NCI-H69 (cell line): ENCODE results near the gene MYO1D.
"Not testable (repeated sequence)": the region's sequence is repeated elsewhere in the genome, so short reads cannot be mapped to it uniquely, and the experiment has no call there.

Experiments used
- DNase-seq: peaks from one replicate; lab custom pipeline; 2025; lab: John Stamatoyannopoulos, UW

Gene MYO1D

DNA sequence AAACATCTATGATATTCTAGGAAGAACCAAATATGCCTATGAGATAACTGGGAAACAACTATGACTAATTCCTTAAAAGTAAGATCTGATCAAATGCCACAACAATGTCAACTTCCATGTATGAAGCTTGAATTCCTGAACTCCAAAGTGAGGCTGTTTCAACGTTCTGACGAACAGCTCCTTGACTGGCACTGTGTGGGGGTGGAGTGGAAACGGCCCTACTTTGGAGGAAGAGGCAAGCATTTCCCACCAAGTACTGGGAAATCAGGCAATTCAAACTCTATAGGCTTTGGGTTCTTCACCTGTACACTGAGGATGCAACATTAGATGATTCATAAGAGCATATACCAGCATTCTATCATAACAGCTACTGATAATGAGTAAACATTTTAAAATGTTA, 203.0 kb downstream of the MYO1D start:
- no peak for DNase-seq

DNA sequence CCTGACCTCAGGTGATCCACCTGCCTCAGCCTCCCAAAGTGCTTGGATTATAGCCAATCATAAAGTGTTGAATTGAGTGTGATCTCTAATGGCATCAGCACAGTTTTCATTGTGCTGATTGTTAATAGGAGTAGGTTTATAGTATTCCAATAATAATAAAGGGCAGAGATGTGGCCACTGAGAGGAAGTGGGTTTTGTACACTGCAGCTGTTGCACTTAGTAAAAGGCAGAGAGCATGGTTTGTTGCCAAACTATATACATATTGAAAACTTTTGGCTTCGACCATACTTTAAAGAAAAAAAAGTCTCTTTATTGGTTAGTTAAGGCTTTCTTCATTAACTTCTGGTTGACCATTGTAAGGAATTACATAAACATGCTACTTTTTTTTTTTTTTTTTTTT, 204.2 kb downstream of the MYO1D start:
- DNase-seq, result no peak

DNA sequence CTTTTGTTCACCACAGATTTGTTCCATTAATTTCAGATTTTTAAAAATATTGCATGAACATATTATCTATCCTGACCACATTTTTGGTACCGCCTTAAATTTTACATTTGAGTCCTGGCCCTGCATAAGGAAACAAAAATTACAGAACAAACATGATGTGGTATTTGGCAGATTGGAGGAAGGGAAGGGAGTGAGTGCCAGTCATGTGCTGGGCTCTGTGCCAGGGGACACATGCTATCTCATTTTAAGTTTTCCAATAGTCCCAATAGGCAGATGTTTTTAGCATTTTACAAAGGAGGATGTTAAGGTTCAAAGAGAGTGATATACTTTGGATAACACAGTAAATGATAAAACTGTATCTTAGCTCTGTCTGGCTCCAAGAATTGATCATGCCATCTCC, 205.0 kb downstream of the MYO1D start:
- DNase-seq, result peak; percentile 12

DNA sequence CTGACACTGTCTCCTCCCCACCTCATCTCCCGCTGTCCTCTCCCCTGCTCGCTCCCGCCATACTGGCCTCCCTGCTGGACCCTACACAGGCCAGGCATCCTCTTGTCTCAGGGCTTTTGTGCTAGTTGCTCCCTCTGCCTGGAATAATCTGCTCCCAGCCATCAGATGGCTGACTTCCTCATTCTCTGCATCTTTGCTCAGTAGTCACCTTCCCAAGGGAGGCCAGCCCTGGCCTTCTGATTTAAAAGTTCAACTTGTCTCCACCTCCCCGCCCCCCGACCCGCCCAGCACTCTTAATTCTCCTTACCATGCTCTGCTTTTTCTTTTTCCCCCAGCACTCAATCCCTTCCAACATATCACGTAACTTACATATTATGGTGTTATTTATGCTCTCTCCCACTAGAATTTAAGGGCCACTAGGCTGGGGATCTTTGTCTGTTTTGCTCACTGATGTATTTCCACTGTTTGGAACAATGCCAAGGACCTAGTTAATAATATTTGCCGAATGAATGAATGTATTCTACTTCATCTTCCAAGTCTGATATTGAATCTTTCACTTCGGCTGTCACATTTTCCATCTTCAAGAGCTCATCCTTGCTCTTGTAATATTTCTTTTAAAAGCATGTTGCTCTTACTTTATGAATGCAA, 211.9 kb downstream of the MYO1D start:
- no peak for DNase-seq

DNA sequence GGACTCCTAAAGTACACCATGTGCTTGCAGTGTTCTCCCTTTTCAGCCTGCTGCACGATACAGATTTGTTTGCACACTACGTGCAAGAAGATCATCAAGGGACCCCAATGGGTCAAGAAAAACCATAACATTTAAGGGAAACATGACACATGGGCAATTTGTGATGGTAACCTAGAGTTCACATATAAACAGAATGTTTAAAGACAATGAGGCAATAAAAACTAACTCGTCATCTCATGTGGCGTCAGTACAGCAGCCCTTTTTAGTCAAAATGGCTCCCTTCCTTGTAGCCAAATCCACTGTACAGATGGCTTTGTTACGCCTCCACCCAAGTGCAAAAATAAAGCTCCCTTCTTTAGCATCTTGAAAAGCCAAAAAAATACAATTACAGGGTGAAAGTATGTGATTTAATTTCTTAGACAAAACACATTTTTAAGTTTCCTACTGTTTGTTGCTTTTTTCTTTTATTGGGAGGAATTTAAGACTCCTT, 216.4 kb downstream of the MYO1D start:
- DNase-seq, result no peak

DNA sequence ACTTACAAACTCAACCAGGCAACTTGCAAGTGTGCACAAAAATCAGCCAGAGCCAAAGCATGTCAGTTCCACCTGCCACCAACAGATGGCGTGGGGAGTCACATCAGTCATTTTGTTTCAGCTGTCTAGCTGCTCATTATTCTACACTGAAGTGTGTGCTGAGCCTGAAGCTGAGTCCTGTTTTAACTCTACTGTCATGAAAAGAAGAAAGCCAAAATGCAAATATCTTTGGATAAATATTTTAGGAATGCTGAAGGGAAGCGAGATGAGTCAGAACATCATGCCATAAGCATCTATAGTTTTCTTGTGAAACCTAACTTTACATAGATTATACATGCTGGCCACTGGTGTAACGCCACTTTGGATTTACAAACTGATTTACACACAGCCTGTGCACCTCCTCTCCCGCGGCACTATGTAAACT, 217.5 kb downstream of the MYO1D start:
- DNase-seq, result peak; percentile 80

DNA sequence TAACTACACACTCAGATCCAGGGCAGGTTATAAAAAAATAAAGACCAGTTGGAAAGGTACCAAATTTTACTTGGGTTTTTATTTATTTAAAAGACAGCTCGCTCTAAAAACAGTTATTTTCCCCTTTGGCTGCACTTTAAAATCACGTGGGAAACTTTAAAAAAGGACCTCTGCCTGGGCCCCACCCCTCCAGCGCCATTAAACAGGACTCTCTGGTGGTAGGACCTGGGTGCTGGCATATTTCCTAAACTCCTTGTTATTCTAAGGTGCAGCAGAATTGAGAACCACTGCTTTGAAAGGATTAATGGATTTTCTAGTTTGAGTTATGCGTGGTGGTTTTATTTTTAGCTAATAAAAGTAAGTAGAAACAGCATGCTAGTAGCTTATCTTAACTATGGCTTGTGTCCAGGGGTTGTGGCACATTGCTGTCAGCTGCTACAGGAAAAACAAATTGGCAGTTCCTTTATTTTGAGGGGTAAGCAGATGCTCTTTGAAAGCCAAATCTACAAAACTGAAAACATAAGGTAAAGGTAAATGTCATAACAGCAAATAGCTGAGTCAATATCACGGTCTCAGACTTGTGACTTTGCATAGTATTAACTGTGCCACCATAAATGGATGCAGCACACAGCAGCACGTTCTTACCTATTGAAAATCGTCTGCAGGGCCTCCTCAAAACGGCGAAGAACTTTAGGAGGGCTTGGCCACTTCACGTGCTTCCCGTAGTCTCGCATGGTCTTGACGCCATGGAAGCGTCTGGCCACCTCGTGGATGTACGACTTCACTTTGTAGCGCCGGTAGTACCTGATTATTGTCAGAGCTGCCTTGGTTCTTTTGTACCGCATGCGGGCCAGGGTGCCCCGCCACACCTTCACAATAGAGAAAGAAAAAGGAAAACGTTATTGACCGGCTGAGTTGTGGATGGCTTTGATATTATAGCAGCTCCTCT, 218.2 kb downstream of the MYO1D start:
- peak; percentile 75 for DNase-seq

DNA sequence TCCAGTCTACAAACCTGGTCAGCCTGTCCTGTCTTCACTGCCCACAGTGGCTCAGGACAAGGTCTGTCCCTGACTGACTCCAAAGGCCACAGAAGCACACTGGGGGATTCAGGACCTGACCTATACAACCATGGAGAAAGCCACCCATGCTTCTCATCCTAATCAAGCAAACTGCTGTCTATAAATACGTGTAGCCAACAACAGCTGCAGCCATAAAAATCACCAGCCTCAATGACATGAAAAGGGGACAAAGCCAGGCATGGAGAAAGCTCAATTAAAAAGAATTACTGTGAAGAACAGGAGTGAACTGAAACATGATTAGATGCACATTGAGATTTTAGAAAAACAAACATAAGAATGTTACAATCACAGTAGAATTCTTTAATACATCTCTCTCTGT, 220.0 kb downstream of the MYO1D start:
- DNase-seq, result no peak

DNA sequence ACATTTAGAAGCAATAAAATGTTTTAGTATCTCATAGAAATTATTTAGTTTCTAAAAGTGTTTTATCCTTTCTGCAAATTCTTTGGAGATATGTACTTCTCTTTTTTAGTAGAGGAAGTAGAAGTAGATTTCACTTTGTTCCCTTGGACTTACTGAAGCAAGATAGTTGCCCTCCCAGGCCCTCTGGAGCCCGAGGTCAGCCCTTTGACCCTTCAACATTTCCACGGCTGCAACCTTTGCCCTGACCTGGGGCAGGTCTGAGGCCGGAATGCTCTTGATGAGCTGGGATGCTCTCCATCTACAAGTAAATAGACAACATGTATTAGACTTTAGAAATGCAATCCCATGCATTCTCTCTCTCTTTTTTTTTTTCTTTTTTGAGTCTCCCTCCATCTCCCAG, 222.6 kb downstream of the MYO1D start:
- no peak for DNase-seq

DNA sequence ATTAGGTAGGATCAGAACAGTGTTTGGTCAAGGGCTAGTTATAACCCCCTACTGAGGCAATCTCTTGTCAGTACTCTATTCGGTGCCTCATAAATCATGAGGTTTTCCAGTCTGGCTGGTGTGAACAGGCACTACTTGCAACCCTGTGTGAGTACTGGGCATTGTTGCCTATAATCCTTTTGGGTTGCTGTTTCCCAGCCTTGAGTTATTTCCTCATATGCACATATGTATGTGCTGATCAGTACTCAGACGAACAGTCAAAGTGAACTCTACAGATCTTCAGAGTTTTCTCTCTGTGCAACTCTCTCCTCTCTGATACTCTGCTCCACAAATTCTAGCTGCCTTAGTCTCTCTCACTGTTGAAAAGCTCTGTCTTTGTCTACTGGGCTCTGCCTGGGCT, 225.8 kb downstream of the MYO1D start:
- peak; percentile 9 for DNase-seq

DNA sequence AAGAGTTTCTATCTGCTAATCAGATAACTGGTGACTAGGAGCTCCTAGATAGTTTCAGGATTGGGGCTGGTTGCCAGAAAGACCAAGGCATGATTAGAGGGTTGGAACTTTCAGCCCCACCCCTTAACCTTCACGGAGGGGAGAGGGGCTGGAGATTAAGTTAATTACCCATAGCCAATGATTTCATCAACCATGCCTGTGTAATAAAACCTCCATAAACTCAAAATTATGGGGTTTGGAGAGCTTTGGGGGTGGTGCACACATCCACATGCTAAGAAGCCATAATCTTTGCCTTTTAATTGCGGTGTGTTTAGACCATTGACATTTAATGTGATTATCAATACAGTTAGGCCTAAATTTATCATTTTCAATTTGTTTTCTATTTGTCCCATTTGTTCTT, 228.5 kb downstream of the MYO1D start:
- DNase-seq, result peak; percentile 83

DNA sequence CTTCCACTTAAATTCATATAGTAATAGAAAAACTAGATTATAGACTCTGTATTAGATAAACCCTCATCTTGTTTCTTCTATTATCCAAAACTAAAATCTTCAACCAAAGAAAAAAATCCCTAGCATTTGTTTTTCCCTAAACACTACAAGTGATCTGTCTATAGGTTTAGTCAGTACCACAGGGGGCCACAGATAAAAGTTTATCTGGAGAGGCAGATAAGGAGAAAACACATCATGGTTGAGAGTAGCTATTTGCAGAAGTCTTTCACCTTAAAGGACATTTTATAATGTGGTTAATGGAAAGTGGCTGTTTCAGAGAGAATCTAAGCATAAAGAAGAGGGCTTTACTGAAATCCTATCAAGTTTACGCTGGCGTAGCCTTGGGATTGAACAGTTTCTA, 230.0 kb downstream of the MYO1D start:
- no peak for DNase-seq

DNA sequence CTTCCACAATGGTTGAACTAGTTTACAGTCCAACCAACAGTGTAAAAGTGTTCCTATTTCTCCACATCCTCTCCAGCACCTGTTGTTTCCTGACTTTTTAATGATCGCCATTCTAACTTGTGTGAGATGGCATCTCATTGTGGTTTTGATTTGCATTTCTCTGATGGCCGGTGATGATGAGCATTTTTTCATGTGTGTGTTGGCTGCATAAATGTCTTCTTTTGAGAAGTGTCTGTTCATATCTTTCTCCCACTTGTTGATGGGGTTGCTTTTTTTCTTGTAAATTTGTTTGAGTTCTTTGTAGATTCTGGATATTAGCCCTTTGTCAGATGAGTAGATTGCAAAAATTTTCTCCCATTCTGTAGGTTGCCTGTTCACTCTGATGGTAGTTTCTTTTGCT, 235.4 kb downstream of the MYO1D start:
- DNase-seq, result not testable (repeated sequence)

DNA sequence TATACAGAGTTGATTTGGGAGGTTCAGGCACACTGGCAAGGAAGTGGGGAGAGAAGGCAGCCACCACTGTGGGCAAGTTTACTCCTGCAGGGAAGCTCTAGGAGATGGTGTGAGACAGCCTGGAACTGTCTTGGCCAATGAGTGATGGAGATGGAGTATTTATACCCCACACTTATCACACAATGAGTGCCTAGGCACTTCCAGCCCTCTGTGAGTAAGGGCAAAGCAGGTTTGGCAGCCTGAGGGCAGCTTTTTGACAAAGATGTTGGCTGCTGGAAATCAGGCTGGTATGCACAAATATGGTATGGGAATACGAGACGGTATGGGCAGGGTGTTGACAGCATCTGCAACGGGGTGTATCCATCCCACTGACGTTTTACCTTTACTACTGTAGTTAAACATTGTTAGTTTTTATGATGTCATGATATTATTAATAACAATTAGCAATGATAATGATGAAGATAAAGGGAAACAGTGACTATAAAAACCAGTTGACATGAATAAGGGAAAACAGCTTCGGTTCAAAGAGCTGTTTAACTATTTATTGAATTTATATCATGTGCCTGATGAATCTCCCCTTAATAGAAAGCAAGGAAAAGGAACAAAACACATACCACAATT, 240.2 kb downstream of the MYO1D start:
- peak; percentile 18 for DNase-seq

DNA sequence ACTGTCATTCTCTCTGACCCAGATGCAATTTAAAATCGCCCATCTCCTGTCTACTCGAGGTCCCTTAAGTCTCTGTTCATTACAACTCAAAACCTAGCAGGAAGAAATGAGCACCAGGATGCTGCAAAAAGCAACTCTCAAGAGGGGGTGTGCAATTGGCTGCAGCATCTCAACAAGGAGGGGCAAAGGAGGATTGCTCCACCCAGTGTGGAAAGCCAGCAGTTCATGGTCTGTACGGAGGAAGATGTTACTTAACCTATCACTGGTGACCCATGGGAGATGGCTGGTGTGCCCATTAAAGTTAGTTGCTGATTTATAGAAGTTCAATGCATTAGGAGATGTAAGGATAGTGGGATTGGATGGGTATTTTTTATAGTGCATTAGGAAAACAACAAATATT, 242.8 kb downstream of the MYO1D start:
- no peak for DNase-seq

DNA sequence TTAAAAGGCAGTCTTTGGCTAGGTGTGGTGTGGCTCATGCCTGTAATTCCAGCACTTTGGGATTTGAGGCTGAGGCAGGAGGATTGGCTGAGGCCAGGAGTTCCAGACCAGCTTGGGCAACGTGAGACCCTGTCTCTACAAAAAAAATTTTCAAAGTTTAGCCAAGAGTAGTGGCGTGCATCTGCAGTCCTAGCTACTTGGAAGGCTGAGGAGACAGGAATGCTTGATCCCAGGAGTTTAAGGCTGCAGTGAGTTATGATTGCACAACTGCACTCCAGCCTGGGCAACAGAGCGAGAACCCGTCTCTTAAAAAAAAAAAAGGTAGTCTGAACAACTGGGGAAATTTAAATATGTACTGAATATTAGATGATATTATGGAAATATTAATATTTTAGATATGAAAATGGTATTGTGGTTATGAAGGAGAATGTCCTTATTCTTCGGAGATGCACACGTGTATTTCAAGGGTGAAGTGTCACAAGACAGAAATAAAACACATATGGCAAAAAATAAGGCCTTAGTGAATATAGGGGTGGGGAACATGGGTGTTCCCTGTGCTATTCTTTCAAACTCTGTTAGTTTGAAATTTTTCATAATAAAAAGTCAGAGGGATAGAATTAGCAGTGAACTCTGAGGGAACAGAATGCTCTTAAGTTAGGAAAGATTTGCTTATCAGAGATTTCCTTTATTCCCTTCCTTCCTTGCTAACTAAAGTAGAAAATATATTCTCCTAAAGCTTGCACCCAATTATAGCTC, 245.4 kb downstream of the MYO1D start:
- DNase-seq, result no peak

DNA sequence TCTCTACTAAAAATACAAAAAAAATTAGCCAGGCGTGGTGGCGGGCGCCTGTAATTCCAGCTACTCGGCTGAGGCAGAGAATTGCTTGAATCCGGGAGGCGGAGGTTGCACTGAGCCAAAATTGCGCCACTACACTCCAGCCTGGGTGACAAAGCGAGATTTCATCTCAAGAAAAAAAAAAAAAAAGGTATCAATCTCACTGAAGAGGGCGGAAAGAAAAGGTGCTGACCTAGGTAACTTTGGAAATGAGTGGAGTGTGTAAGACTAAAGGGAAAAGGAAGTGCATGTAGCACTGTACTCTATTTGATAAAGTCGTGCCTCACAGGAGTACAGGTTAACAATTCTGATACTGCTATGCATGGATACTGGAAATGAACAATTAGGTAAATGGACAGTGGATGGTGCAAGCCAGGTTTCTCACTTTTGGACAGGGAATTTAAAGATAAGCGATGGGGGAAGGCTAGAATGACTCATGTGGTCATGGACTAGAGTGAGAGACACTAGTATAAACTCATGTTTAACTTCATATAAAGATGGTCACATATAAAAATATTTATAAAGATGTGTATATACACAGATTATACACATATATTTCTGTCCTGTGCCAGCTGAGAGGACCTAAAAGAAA, 247.2 kb downstream of the MYO1D start:
- DNase-seq, result no peak

DNA sequence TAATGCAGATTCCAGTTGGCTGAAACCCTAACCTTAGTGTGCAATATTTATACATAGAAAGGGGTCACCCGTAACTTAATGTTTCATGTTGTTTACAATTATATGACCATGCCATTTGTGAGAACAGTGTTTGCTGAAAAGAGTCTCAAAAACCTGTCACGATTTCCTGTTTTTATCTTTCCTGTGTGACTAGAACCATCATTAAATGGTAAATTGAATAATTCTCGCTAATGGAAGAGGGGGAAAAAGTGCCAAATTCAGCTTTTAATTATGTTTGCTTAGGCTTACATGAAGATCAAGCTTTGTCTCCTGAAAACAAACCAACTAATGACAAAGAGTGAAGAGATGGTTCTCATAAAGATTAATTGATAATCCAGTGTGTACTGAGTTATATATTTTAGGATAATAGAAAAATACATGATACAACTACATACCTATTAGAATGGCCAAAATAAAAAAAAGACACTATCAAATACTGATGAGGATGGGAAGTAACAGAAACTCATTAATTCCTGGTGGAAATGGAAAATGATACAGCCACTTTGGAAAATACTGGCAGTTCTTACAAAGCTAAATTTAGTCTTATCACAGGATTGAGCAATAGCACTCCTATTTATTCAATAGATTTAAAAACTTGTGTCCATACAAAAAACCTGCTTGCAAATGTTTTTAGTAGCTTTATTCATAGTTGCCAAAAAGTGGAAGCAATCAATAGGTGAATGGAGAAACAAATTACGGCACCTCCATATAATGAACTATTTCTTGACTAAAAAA, 248.5 kb downstream of the MYO1D start:
- DNase-seq, result peak; percentile 84

DNA sequence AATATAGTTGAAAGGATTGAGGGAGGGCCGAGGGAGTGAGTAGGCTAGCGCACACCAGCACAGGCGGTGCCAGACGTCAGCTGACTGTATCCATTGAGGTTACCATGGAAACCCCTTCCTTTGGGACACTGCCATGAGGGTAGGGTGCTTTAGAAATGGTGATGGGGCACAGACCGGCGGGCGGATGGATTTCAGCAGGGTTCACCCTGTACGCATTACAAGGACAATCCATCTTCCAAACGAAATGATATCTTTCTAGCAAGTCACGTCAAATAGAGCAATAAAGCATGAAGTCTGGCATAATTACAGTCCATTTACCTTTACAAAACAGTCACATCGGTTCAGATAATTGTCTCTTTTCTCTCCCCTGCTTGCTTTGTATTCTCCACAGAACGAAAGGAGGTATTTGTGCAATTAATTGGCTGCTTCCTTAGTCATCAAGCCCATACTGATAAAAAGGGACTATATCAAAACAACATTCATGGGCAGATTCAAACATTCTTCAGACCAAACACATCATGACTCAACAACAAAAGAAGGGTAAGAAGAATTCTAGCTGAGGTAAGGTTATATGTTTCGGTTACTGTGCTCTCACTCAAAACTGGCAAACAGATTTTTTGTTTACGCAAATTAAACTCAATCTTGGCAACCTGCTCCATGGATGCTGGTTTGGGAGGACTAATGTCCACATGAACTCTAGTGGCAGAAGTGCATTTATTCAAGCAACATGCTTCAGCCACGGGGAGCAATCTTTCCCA, 249.5 kb downstream of the MYO1D start:
- DNase-seq, result peak; percentile 100

DNA sequence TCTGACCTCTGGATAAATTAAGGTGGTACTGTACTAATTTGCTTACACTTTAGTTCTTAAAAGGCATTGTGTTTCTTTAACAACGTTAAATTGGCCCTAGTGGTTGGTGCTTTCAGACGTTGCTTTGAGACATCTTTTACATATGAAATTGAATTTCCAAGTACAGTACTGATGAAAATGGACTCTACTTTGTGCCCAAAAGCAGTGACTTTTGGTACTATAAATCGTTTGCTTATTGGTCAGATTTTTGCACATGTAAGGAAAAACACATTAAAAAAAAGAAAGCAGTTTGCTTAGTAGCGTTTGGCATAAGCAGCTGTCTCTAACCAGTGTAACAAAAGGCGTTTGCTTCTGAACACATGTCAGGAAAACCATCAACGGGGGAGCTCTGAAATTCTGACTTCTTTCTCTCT, 250.5 kb downstream of the MYO1D start:
- DNase-seq, result peak; percentile 90
